ENCODE data around the gene MAN2C1.

DNA sequence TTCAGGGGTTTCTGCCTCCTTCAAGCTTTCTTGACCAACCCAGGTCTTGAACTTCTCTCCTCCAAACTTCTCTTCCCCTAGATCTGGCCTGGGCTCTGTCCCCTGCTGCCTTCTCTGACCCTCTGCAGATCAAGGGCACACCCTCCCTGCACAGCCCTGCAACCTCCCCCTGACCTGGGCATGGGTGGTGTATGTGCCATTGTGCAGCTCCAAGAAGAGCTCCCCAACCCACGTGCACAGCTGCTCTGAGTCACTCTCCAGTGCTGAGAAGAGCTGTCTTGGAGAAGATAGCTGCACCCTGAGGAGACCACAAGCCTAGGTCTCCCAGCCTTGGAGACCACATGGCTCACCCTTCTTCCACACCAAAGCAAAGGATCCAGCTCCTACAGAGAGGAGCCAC is 8.0 kb downstream of the MAN2C1 start:
- TF ChIP-seq, protein P1, sequence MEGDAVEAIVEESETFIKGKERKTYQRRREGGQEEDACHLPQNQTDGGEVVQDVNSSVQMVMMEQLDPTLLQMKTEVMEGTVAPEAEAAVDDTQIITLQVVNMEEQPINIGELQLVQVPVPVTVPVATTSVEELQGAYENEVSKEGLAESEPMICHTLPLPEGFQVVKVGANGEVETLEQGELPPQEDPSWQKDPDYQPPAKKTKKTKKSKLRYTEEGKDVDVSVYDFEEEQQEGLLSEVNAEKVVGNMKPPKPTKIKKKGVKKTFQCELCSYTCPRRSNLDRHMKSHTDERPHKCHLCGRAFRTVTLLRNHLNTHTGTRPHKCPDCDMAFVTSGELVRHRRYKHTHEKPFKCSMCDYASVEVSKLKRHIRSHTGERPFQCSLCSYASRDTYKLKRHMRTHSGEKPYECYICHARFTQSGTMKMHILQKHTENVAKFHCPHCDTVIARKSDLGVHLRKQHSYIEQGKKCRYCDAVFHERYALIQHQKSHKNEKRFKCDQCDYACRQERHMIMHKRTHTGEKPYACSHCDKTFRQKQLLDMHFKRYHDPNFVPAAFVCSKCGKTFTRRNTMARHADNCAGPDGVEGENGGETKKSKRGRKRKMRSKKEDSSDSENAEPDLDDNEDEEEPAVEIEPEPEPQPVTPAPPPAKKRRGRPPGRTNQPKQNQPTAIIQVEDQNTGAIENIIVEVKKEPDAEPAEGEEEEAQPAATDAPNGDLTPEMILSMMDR (IDR thresholded peaks at IDR 0.05), result no peak
- TF ChIP-seq EZH2 (IDR thresholded peaks at IDR 0.05; ENCODE audit: borderline replicate concordance, insufficient read depth, low read depth, low read length, poor library complexity, severe bottlenecking), result no peak

Measured in B cell (primary cell).